NCI-H460 (cell line): ENCODE results near the gene MEG3. TPM values are rescaled to one million over a fixed set of nuclear protein-coding genes. Genes with fewer than 3 reads are reported as not detected.
"Not testable (repeated sequence)": the region's sequence is repeated elsewhere in the genome, so short reads cannot be mapped to it uniquely, and the experiment has no call there.

Experiments used
- DNase-seq: peaks from one replicate; pipeline ENCODE4 v3.0.0-alpha.2; 2016; ENCODE audit warnings: low read depth; ENCODE audit errors: extremely low read depth
- total RNA-seq: library from RNA; depleted of rRNA; stranded (reverse); fragments of >200 nt; shearing (Covaris generic); gene quantifications from 2 replicates; pipeline ENCODE4 v1.2.3, GENCODE V29; 2014

The MEG3 gene
- total RNA-seq, 1 experiment from 2014 or later: 0.69 TPM

- DNase-seq: no peak
Measured at GRCh38 chr14:100788517-100788916, 37.4 kb upstream of the MEG3 start.

- no peak for DNase-seq
Measured at GRCh38 chr14:100788942-100789341, 37.0 kb upstream of the MEG3 start.

DNA sequence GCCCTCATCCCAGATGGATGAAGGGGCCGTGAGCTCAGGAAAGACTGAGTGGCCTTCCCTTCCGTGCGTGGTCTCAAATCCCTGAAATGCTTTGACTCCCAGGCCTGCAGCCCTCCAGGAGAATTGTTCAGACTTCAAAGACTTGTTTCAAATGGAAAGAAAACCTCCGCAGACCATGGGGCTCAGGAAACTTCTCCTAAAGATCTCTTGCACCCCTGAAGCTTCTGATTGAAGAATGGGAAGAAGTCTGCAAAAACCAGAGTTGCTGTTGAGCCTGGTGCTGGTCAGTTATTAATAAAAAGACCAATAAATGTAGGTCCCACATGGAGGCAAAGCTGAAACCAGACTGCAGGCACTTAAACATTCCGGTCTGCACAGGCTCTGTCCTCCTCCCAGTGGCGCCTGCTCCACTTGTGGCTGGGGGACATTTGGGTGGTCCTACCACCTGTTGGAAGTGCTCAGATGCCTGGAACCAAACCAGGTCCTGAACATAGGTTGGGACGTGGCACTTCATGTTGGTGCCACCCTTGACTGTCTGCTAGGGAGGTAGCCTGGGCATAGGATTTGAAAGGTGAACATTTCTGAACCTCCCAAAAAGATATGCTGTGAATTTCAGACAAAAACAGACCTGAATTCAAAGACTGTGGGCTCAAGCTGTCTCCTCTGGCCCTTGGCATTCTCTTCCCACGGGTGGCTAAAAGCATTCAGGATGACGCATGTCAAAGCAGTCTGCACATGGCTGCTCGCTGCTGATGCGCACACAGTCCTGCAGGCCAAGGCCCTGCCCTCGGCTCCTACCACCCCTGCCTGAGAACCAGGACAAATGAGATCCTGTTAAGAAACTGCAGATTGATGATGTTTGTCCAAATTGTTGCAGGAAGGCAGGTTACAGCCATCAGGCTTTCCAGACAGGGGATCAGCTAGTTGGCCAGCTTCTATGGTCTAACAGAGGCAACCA is 36.2 kb upstream of the MEG3 start:
- no peak for DNase-seq

DNA sequence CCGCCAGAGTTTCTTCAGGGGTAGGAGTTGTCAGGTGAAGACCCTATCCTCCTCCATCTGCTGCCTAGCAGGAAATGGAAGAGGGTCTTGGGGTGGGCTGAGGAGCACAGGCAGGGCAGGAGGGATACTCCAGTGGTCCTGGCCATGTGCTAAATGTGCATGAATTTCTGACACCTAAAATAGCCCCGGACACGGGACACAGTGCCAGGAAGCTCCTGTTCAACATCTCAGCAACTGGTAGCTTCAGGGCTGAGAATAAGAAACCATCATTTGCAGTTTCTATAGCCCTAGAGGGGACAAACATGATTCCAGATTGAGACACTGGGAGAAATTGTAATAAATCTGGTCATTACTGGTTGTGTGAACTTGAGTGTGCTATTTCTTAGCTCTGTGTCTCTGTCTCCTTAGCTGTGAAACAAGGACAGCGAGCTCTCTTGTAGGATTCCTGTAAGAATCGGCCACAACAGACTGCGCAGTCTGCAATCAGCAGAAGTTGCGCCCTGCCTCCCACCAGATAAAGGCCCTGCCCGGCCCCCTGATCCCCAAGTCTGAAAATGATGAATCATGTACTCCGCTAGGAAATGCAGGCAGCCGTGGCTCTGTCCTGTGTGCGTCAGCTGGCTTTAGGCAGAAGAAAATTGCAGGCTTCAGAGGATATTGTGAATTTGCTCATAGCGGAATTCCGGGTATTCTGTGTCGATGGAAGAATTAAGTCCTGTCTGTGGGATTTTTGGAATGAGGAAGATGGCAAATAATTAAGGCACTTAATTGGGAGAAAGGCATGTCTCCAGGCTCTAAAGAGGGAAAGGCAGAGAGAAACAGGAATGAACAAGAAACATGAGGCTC is 35.2 kb upstream of the MEG3 start:
- DNase-seq: no peak

- DNase-seq: no peak
Measured at GRCh38 chr14:100791348-100791735, 34.6 kb upstream of the MEG3 start.

GRCh38 chr14:100791995-100792394 is 33.9 kb upstream of the MEG3 start:
- DNase-seq: no peak

DNA sequence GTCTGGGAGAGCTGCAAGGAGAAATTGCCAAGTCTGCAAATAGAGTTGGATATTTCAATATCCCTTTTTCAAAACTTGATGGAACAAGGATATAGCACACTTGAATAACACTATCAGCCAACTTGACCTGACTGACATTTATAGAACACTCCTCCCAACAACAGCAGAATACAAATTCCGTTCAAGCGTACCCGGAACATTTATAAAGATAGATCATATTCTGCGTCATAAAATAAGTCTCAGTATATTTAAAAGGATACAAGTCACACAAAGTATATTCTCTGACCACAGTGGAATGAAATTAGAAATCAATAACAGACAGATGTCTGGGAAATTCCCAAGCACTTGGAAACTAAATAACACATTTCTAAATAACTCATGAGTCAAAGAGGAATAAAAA is 29.0 kb upstream of the MEG3 start:
- DNase-seq: no peak

- DNase-seq: no peak
Measured at GRCh38 chr14:100800041-100800440, 25.9 kb upstream of the MEG3 start.

DNA sequence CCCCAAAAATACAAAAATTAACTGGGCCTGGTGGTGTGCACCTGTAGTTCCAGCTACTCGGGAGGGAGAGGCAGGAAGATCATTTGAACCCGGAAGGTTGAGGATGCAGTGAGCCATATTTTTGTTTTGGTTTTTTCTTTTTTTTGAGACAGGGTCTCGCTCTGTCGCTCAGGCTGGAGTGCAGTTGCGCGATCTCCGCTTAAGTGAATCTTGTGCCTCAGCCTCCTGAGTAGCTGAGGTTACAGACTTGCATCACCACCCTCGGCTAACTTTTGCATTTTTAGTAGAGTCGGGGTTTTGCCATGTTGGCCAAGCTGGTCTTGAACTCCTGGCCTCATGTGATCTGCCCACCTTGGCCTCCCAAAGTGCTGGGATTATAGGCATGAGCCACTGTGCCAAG is 24.5 kb upstream of the MEG3 start:
- not testable (repeated sequence) for DNase-seq

- DNase-seq: no peak
Measured at GRCh38 chr14:100802179-100802578, 23.7 kb upstream of the MEG3 start.

- DNase-seq: no peak
Measured at GRCh38 chr14:100802766-100803165, 23.2 kb upstream of the MEG3 start.

DNA sequence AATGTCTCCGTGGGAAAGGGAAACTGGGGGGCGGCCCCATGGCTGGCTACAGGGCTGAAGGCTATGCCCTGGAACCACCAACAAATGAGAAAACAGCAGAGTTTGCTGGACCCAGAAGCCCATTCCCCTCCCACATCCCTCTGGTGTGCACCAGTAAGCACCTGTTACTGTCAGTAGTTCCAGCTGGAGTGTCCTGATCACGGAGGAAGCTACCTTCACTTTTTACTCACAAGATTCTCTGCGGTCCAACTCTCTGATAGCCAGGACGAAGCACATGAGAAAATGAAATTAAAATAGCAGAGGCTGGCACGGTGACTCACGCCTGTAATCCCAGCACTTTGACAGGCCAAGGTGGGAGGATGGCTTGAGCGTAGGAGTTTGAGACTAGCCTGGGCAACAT is 22.7 kb upstream of the MEG3 start:
- no peak for DNase-seq

DNA sequence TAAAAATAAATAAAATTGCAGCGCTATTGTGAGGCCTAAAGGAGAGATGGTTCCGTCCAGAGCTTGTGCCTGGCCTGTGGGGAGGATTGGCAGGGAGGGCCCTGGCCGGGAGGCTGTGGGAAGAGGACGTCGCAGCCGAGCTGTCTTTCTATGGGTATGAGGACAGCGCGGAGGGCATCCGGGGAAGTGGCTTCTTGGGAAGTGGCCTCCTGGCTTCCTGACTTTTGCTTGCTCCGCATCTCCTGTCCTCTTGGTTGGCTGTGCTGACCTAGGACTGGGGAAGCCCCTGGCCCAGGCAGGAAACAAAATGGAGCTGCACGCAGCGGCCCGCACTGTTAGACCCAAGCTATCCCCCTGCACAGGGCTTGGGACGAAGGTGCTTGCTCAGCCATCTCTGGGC is 22.2 kb upstream of the MEG3 start:
- no peak for DNase-seq

GRCh38 chr14:100804138-100804537 is 21.8 kb upstream of the MEG3 start:
- no peak for DNase-seq

- DNase-seq: no peak
Measured at GRCh38 chr14:100804558-100805309, 21.2 kb upstream of the MEG3 start.

DNA sequence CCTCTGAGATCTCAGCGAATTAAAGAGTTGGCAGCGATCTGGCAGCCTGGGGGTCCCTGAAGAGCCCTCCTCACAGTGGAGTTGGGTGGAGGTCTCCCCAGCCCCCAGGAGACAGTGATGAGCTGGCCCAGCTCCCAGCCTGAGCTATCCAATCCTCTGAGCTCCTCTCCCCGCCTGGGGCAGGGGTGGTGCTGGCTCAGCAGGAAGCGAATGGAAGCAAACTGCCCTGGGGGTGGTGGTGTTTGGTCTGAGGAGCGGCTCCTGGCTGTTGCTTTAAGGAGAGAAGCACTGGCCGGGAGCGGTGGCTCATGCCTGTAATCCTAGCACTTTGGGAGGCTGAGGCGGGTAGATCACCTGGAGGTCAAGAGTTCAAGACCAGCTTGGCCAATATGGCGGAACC is 19.5 kb upstream of the MEG3 start:
- no peak for DNase-seq

DNA sequence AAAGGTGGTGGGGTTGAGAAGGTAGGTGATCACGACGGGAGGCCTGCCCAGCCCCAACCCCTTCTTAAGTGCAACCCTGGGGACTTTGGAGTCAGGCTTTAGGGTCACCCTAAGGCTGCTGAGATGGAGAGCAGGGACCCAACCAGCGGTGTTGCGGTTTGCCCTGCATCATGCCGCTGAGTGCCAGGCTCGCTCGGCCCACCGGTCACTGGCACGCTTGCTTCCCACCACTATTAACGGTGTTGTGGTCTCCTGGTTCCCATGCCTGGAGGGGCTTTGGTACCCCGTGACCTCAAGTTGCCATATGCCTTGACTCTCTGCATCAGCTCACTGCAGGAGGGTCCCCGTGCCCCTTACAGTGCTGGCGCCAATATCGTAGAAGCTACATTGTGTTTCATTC is 18.4 kb upstream of the MEG3 start:
- no peak for DNase-seq

GRCh38 chr14:100807979-100808734 is 17.8 kb upstream of the MEG3 start:
- no peak for DNase-seq

DNA sequence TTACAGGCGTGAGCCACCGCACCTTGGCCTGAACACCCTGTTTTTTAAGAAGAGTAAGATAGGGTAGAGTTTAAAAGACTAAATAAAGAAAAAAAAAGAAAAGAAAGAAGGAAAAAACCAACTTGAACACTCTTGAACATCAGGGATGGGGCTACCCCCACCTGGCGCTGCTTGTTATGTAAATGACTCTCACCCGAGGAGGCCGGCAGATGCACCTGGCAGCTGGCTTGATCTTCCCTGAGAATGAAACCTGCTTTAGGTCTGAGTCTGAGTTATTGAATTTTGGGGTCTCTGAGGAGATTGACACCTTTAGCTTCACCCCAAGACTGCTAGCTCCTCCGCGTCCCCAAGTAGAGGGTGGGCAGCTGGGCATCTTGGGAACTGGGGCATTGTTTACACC is 15.5 kb upstream of the MEG3 start:
- DNase-seq: no peak

- no peak for DNase-seq
Measured at GRCh38 chr14:100810861-100811461, 15.0 kb upstream of the MEG3 start.
